Medulla oblongata (tissue), 1 donor: ENCODE results near the gene SENP6.
"Not testable (repeated sequence)": the region's sequence is repeated elsewhere in the genome, so short reads cannot be mapped to it uniquely, and the experiment has no call there.

Experiments
- DNase-seq: peaks from one replicate; pipeline ENCODE4 v3.0.0-alpha.2; 2015; ENCODE audit errors: extremely low spot score

Gene SENP6

GRCh38 chr6:75601304-75602245 lies at the start of gene SENP6:
SENP6 (plus strand) TSS chr6:75601880; CDS start chr6:75602525, 645 bp downstream.
- DNase-seq = peak; percentile 82

DNA sequence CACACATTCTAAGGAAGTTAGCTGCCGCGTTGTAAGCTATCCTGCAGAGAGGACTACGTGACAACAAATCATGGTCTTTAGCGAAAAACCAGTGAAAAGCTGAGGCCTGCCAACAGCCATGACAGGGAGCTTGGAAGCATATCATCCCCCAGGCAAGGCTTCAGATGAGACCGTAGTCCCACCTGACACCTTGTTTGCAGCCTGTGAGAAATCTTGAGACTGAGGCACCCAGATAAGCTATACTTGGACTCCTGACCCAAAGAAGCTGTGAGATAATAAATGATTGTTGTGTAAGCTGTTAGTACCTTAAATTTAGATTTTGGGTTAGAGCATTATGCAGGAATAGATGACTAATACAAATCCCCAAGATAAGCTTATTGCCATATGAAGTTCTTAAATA lies 45.4 kb upstream of the SENP6 start:
- DNase-seq = no peak

- DNase-seq = no peak
These were observed 44.6 kb upstream of the SENP6 start for GRCh38 chr6:75557068-75557467.

DNA sequence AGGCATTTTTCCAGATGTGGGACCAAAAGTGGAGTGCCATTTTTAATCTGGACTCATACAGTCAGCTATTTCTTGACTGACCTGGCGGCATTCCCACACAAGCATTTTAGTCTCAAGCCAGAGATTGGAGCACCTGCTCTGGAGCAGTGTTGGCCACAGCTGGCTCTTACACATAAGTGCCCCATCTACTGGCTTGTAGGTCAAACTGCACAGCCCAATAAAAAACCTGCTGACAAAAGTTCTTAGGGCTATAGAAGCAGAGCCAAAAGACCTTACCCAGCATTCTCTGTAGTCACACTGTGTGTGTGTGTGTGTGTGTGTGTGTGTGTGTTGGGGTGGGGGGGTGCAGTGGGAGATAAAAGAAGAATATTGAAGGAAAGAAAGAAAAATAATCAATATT lies 38.6 kb upstream of the SENP6 start:
- DNase-seq = no peak

DNA sequence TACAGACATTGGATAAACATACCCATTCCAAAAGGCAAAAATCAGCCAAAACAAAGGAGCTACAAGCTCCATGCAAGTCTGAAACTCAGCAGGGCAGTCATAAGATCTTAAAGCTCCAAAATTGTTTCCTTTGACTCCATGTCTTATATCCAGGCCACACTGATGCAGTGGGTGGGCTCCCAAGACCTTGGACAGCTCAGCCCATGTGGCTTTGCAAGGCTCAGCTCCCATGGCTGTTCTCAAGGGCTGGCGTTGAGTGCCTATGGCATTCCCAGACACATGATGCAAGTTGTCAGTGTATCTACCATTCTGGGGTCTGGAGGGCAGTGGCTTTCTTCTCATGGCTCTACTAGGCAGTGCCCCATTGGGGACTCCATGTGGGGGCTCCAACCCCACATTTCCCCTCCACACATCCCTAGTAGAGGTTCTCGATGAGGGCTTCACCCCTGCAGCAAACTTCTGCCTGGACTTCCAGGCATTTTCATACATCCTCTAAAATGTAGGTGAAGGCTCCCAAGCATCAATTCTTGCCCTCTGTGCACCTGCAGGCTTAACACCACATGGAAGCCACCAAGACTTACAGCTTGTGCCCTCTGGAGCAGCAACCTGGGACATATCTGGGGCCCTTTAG lies 35.4 kb upstream of the SENP6 start:
- DNase-seq = no peak

DNA sequence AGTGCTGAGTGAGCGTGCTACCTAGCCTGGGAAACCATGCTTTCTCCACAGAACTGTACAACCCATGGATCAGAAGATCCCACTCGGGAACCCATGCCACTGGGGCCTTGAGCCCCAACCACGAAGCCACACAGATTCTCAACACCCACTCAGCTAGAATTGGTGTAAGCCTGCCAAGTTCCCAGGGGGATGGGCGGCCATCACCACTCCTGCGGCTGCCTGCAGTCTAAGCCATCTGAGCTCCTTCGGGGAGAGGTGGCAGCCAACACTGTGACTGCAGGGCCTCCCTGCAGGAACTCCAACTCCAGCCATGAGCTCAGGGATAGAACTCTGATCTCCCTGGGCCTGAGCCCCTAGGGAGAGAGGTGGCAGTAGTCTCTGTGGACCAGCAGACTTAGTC lies 33.6 kb upstream of the SENP6 start:
- no peak for DNase-seq

GRCh38 chr6:75568965-75569364 lies 32.7 kb upstream of the SENP6 start:
- no peak for DNase-seq

DNA sequence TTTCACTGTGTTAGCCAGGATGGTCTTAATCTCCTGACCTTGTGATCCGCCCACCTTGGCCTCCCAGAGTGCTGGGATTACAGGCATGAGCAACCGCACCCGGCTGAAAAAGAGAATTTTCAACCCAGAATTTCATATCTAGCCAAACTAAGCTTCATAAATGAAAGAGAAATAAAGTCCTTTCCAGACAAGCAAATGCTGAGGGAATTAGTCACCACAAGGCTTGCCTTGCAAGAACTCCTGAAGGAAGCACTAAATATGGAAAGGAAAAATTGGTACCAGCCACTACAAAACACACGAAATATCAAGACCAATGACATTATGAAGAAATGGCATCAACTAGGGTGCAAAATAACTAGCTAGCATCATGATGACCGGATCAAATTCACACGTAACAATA lies 31.0 kb upstream of the SENP6 start:
- not testable (repeated sequence) for DNase-seq

- no peak for DNase-seq
These were observed 29.6 kb upstream of the SENP6 start for GRCh38 chr6:75572072-75572471.

- DNase-seq = no peak
These were observed 21.7 kb upstream of the SENP6 start for GRCh38 chr6:75579951-75580350.

GRCh38 chr6:75581231-75581630 lies 20.4 kb upstream of the SENP6 start:
- DNase-seq = no peak

- DNase-seq = not testable (repeated sequence)
These were observed 17.1 kb upstream of the SENP6 start for GRCh38 chr6:75584552-75584951.

DNA sequence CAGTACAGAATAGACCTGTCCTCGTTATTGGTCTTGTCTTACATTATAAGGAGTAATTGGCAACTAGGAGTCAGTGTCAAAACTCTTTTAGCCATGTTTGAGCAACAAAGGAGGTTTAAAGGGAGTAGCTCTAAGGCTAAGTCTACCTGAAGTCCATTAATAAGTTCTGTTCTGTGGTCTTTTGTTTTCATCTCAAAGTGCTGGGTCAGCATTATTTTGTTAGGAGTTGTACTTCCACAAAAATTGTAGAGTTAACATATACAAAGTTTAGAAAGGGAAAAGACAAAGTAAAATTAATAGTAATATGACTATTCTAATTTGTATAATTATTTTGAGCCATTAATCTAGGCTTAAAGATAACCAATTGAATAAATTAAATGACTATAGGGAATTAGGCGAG lies 12.7 kb upstream of the SENP6 start:
- no peak for DNase-seq

DNA sequence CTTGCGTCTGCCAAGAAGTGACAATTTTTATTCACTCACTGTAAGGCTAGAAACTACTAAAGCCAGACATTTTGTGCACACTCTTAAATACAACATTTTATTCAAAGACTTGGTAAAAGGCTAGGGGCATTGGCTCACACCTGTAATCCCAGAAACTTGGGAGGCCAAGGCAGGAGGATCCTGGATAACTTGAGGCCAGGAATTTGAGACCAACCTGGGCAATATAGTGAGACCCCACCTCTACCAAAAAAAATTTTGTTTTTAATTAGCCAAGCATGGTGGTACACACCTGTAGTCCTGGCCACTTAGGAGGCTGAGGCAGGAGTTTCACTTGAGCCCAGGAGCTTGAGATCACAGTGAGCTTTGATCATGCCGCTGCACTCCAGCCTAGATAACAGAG lies 11.3 kb upstream of the SENP6 start:
- DNase-seq = no peak

GRCh38 chr6:75596380-75596779 lies 5.3 kb upstream of the SENP6 start:
- not testable (repeated sequence) for DNase-seq

DNA sequence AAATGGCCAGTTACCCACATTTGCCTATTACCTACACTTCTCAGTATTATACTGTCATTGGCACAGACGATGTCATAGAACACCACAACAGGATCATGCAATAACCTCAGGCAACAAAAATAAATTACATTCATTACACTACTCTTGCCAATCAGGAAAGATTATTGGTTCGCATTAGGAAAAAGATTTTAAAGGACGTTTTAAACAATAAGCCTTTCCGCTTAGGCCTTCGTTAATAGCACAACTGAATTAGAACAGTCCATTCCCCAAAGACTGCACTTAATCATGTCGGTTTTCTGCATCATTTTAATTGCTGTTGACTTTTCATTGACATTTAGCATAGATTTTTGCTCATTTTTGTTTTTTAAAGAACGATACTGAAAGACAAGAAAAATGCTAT lies 912 bp upstream of the SENP6 start:
- peak; percentile 30 for DNase-seq

DNA sequence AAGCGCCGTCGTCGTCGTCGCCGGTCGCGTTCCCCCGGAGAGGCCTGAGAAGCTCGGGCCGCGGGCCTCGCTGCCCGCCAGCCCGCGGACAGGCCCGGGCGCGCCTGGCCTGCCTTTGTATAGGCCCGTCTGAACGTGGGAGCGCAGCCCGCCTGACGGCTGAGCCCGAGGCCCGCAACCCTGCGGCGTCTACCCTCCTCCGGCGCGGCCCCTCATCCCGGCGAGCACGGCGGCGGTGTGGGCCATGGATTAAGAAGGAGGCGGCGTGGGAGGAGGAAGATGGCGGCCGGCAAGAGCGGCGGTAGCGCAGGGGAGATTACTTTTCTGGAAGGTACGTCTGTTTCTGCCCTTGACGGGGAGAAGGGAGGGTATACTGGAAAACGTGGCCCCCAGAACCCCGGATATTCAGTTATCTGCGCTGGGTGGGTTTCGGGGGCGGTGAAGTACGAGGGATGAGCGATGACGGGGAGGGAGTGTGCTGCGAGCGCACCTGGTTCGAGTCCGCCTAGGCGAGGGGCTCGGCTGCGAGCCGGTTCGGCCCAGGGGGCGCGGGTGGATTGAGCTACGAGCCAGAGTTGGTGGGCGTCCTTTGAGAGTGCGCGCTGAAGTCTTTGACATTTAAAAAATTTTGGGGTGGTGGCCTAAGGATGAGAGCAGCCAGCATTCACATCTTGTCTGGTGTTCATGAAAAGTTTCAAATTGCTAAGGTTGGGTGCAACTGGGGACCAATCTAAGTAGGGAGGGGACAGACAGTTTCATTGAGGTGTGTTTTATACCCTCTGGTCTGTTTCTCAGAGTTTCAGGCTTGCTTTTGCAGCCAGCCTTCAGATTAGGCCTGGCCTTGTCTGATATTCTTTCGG lies 796 bp downstream of the SENP6 start:
- peak; percentile 39 for DNase-seq

DNA sequence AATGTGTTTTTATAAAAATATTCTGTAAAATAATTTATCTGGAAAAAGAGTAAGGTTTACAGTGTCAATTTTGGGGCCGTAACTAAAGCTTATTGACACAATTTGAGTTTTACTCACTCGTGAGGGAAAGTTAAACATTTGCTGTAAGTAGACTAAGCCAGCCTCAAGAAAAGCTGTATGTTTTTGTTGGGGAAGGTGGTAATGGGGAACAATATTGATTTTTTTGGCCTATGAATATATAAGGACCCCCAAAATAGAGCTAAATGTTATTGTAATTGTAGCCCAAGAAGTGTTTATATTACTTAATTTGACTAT lies 1.4 kb downstream of the SENP6 start:
- no peak for DNase-seq

- no peak for DNase-seq
These were observed 2.6 kb downstream of the SENP6 start for GRCh38 chr6:75604294-75604693.

- DNase-seq = no peak
These were observed 4.0 kb downstream of the SENP6 start for GRCh38 chr6:75605635-75606034.

GRCh38 chr6:75608304-75608703 lies 6.6 kb downstream of the SENP6 start:
- DNase-seq = no peak

- peak; percentile 66 for DNase-seq
These were observed 7.4 kb downstream of the SENP6 start for GRCh38 chr6:75608956-75609533.
